NCI-H1417 (cell line): ENCODE data around the gene MSL2.
A peak's percentile ranks its signal among the peaks of the same experiment; 100 is the strongest.
"Not testable (repeated sequence)": the region's sequence is repeated elsewhere in the genome, so short reads cannot be mapped to it uniquely, and the experiment has no call there.

Experiments used
- DNase-seq, 3 experiments: peaks; one replicate each; lab custom pipeline; 2025; lab: John Stamatoyannopoulos, UW

The MSL2 gene

DNA sequence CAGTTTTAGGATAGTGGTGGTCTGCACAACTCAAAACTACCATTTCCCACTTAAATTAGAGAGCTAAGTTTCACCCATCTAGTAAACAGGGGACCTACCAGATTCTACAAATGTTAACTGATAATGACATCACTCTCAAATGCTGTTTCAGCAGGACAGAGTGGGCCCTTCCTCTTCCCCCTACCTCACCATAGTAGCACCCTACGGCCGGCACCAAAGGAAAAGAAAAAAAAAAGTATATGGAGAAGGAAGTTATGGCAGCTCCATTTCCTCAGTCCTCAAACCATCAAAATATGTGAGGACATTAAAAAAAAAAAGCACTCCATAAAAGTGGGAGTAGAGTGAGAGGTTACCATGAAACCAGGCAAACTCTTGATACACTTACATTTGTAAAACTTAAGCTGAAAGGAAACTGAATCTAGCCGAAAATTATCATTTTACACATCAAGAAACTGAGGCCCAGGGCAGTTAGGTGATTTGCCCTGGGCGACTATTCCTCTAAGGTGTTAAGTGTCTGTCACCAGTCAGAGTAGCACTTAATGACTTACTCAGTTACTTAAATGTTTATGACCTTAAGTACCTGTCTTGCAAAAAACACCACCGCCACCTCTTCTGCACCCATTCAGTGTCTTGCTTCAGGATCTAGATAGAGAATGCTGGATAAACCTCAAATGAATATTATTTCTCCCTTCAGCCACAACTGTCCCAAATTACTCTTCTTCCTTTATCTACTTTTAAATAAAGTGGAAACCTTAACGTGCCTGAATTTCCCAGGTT lies 2.7 kb downstream of the MSL2 start:
- peak; percentile 17 to 52 (median 20) for DNase-seq

DNA sequence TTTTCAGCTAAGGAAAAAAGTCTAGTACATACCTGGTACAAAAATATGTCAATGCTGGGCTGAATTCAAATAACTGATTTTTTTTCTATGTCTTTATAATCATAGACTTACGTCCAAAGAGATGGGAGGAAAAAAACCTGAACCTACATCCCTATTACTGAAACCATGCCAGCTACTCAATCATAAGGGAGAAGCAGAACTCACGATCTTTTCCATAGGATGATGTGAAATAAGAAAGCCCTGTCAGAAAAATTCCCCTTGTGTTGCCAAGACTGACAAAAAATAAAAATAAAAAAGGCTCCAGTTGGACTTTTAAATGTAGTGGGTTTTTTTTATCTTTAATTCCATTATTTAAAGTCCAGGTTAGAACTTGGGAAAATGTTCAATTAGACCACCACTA lies 3.3 kb downstream of the MSL2 start:
- peak in 1 of 3 experiments; percentile 23 for DNase-seq

DNA sequence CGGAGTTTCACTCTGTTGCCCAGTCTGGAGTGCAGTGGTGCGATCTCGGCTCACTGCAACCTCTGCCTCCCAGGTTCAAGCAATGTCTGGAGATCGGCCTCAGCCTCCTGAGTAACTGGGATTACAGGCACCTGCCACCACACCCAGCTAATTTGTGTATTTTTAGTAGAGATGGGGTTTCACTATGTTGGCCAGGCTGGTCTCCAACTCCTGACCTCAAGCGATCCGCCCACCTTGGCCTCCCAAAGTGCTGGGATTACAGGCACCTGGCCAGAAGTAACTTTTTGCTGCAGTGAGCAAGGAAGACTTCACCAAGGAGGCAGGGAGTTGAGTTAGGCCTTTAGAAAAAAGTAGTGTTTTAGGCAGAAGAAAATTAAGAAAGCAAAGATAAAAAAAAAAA lies 3.9 kb downstream of the MSL2 start:
- DNase-seq, result not testable (repeated sequence)

DNA sequence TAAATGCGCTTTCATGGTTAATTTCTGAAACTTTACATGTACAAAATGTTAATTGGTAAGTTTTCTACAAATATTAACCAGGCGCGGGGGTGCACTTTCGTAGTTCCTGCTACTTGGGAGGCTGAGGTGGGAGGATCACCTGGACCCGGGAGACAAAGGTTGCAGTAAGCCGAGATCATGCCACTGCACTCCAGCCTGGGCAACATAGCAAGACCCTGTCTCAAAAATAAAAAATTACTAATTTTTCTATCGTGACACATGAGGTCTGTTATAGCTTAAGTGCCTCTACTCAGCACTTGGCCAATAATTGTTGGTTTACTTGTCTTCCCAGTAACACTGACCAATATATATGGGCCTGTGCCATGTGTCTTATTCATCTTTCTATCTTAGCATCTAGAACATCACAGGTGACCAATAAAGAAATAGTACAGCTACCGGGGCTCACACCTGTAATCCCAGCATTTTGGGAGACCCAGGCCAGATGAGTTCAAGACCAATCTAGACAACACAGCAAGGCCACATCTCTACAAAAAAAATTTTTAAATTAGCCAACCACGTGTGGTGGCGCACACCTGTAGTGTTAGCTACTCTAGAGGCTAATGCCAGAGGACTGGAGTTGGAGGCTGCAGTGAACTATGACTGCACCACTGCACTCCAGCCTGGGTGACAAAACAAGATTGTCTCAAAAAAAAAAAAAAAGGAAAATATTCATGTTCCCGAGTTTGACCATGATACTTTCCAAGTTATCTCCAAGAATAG lies 6.1 kb downstream of the MSL2 start:
- no peak for DNase-seq

DNA sequence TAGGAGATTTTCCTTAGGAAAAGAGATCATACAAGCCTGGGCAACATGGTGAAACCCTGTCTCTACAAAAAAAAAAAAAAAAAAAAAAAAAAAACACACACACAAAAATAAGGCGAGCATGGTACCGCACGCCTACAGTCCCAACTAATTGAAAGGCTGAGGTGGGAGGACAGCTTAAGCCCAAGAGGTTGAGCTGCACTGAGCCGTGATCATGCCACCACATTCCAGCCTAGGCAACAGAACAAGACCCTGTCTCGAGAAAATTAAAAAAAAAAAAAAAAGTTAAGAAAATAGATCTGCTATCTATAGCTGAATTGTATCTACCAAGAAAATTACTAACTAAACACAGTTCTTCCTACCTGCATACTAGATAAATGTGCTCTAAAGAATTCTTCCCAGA lies 7.1 kb downstream of the MSL2 start:
- no peak for DNase-seq

DNA sequence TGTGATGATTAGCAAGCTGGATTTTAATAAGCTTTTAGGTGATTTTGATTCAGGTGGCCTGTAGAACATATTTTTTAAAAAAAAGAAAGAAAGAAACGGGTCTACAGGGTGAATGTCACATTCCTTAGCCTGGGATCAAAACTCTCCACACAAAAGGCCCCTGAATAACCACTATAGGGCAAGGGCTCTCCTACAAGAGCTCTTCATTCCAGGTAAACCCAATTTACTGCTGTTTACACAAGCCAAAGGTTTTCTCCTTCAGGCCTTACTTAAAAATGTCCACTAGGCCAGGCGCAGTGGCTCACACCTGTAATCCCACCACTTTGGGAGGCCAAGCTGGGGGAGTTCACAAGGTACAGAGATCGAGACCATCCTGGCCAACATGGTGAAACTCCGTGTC lies 8.3 kb downstream of the MSL2 start:
- DNase-seq, result no peak

DNA sequence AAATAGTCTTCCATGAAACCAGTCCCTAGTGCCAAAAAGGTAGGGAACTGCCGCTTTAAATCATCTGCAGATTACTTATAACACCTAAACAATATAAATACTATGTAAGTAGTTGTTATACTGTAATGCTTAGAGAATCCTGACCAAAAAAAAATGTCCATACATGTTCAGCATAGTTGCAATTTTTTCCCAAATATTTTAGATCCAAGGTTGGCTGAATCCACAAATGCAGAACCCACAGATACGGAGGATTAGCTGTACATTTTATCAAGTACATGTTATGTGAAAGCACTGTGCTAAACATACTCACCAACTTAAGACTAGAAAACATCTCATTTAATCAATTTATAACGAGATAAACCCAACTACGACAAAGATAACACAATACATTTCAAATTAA lies 9.3 kb downstream of the MSL2 start:
- no peak for DNase-seq

DNA sequence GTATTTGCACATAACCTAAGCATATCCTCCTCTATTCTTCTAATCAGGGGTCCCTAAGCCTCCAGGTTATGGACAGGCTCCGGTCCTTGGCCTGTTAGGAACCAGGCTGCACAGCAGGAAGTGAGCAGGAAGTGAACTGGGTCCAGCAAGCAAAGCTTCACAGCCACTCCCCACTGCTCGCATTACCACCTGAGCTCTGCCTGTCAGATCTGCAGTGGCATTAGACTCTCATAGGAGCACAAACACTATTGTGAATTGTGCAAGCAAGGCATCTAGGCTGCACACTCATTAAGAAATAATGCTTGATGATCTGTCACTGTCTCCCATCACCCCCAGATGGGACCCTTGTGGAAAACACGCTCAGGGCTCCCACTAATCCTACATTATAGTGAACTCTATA lies 9.8 kb downstream of the MSL2 start:
- DNase-seq, result peak in 1 of 3 experiments; percentile 12

DNA sequence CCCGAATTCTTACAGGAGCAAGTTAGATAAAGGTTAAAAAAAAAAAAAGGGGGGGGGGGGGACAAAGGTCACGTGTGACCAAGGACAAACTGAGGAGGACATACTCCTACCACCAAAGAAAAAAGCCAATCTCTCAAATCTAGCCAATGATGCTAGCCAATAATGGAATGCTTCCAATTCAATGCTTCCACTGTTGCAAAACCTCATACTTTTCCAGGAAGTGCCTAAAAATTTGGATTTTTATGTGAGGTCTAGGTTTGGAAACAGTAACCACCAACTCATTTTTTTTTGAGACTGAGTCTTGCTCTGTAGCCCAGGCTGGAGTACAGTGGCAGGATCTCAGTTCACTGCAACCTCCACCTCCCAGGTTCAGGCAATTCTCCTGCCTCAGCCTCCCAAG lies 11.4 kb downstream of the MSL2 start:
- no peak for DNase-seq

DNA sequence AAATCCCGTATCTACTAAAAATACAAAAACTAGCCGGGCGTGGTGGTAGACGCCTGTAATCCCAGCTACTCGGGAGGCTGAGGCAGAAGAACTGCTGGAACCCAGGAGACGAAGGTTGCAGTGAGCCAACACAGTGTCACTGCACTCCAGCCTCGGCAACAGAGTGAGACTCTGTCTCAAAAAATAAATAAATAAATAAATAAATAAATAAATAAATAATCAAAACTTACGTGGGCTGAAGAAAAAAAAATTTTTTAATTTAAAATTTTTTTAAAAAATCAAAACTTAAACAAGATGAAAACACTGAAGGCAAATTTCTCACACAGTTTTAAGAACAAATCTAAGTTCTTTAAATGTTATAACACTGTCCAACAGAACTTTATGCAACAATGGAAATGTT lies 14.4 kb downstream of the MSL2 start:
- no peak for DNase-seq

DNA sequence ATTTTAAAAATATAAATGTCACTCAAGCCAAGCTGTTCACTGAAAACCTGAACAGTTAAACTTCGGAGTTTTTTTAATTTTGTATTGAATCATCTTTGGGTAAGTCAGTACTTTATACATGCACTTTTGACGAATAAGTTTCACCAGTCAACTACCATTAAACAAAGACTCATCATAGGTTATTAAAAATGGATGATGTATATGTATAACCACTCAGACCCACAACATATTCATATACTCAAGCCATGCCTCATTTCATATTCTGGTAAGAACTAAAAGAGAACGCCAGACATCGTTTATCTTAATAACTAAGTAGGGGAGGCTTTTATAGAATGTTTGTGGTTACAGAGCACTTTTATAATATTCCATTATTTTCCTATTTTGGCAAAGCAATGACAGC lies 18.3 kb downstream of the MSL2 start:
- no peak for DNase-seq

DNA sequence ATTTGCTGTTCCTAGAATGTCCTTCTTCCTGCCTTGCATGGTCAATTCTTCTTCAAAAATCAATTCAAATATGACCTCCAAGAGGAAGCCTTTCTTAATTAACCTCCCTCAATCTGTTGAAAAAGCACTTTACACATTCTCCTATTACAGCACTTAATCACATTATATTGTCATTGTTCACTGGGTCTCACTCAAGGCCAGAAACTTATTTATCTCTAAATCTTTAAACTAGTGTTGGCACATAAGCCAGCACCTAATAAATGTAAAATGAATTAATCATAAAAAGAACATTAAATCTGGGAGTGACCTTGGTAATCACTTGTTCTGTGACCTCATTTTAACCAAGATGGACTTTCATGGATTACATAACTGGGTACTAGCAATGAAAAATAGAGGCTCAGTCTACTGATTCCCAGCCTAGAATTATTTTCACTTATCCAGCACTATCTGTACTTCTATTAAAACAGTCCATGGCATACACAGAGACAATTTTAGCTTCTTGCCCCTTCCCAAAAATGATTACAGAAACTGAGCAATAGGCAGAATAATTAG lies 22.1 kb downstream of the MSL2 start:
- no peak for DNase-seq

DNA sequence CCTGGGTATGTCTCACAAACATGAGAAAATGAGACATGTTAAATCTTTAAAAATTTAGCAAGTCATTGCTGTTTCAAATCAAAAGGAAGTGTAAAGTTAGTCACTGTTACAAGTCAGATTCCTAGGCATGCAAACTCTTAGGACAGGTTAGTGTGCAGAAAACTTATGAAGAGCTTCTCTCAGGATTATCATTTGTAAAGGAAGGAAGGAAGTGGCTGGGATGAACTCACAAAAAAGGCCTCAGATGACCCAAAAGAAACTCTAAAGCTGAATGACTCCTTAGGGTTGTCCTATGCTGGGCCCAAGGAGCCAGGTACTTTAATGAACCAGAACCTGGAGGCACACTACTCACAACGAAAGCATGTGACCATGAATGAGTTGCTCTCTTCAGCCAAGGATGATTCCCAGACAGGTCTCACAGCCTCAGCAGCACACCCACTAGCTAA lies 25.0 kb downstream of the MSL2 start:
- no peak for DNase-seq

DNA sequence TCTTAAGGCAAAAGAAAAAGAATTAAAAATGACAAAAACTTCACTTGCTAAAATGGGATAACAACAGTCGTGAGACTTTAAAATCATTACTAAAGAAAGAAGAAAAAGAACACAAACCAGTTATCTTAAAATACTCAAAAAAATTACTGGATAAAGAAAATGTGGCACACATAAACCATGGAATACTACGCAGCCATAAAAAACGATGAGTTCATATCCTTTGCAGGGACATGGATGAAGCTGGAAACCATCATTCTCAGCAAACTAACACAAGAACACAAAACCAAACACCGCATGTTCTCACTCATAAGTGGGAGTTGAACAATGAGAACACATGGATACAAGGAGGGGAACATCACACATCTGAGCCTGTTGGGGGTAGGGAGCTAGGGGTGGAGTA lies 27.9 kb downstream of the MSL2 start:
- DNase-seq, result not testable (repeated sequence)

DNA sequence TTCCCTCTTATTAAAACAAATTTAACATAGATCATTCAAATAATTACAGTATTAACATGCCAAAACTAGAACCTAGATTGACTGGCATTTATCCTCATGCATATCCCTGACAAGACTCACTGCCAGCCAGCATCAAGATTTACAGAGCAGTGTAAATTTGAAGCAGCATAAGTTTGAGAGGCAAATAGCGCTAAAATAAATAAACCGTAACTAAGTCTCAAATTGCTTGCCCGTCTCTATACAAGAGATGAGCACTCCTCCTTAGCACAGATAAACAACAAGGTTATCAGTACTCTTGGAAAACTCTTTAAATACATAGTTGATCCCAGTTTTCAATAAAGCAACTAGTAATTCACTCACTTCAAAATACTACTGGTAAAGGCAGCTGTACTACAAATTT lies 29.6 kb downstream of the MSL2 start:
- peak; percentile 3 to 30 (median 14) for DNase-seq

DNA sequence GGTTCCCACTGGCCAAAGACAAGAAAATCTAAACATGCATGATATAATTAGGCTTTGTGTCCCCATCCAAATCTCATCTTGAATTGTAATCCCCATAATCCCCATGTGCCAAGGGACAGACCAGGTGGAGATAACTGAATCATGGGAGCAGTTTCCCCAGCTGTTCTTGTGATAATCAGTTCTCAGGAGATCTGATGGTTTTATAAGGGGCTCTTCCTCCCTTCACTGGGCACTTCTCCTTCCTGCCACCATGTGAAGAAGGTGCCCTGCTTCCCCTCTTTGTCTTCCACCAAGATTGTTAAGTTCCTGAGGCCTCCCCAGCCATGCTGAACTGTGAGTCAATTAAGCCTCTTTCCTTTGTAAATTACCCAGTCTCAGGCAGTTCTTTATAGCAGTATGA lies 32.5 kb downstream of the MSL2 start:
- not testable (repeated sequence) for DNase-seq

DNA sequence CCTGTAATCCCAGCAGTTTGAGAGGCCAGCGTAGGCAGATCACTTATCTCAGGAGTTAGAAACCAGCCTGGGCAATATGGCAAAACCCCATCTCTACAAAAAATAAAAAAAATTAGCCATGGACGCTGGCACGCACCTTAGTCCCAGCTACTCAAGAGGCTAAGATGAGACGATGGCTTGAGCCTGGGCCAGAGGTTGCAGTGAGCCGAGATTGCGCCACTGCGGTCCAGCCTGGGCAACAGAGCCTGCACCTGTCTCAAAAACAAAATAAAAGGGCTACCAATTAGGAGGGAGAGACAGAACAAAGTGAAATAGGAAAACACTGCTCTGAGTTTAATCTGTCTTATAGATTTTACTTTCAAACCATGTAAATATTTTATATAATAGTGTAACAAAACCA lies 33.8 kb downstream of the MSL2 start:
- DNase-seq, result no peak

DNA sequence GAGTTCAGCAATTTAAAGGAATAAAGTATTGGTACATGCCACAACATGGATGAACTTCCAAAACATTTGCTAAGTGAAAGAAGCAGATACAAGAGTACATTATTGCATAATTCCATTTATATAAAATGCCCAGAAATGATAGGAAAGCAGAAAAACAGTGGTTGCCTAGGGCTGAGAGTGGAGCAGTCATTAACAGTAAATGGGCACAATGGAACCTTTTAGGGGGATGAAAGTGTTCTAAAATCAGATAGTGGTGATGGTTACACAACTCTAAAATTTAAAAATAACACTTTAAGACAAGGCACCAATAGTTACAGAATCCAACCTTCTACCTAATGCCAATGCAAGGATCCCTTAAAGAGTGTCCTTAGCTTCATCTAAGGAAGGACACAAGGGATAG lies 34.6 kb downstream of the MSL2 start:
- DNase-seq, result no peak

DNA sequence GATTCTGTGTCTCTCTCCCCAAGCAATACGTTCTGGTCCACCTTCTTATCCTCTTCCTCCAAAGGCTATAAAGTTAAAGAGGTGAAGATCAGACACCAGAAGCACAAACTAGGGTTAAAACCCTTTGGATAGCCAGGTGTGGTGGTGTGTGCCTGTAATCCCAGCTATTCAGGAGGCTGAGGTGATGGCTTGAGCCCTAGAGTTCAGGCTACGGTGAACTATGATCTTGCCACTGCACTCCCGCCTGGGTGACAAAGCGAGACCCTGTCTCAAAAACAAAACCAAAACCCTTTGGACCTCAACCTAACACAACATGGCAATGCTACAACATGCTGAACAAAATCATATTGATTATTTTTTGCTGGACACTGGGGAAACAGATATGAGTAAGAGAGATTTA lies 43.2 kb downstream of the MSL2 start:
- no peak for DNase-seq

DNA sequence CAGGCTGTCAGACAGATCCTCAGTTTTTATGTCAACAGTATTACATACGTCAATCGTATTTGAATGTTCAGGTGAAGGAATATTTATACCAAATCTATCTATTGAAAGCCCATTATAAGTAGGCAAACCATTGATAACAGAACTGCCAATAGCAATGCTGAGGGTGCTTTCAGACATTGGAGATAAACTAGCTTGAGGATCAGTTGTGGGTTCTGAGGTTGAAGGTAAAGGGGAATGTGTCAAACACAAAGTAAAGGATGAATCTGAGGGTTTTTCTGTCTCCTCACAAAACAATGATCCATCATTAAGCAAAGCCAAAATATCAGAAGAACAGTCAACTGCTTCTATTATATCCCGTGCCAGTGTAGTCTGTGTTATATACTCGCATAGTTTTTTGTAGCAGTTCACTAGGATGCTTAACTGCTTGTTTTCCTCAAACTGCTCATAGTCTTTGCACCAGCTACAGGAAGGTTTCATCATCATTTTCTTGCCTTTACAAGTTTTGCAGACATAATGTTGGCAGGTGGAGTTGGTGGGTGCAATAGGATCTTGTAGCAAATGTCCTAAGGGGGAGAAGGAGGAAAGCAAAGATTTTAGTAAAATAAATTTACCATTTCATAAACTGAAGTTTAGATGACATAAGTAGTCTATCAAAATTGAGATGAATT lies 43.8 kb downstream of the MSL2 start:
- DNase-seq, result no peak

DNA sequence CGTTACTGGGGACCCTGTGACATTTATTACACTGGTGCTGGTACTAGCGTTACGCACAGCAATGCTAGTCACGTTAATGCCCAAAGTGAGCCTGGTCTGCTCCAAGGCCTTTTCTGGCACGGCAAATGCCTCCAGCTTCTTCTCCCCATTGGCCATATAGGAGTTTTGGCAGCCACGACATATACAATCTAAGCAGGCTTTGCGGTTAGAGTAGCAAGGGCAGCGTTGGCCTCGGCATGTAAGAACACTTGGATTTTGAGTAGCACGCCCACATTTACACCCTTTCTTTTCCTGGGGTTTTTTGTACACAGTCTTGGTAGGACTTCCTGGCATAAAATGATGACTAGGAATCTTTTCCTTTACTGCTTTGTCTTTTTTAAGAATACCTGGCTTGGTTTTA lies 44.9 kb downstream of the MSL2 start:
- DNase-seq, result no peak

DNA sequence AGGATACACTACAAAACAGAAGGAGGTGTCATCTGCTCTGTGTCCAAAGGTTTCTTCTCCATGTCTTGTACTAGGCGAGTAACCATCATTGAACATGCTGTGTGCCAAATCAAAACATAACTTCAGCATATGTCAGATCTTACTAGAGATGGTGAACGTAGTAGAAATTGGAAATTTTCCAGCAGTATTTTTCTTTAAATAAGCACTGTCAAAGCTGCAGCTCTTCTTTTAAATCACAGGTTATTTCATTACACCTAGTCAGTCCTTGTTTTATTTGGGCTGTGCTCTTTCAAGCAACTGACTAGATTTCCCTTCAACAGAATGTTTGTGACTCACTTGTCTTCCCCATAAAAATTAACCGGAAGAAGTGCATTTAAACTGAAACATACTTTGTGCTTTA lies 46.5 kb downstream of the MSL2 start:
- DNase-seq, result no peak
